HepG2 (cell line): ENCODE data around the gene PRR36. TPM values are rescaled to one million over a fixed set of nuclear protein-coding genes. Genes with fewer than 3 reads are reported as not detected.

ENCODE experiments used
- CCAR2 ChIP-seq: fragments of 200-400 bp; formaldehyde crosslinking; optimal IDR thresholded peaks from 2 replicates; pipeline ENCODE3; 2018; ENCODE audit warnings: low read depth, mild to moderate bottlenecking, low read length, moderate library complexity
- HDAC6 ChIP-seq: fragments of 200-600 bp; sonication (generic); IDR thresholded peaks from 2 replicates; pipeline ENCODE4 v1.7.0; 2017; ENCODE audit warnings: mild to moderate bottlenecking, antibody characterized with exemption, low read length, low read depth
- HNRNPH1 ChIP-seq: fragments of 200-400 bp; formaldehyde crosslinking; optimal IDR thresholded peaks from 2 replicates; pipeline ENCODE3; 2017; ENCODE audit warnings: mild to moderate bottlenecking, low read depth, low read length
- KAT8 ChIP-seq: IDR thresholded peaks from 2 replicates; pipeline ENCODE4 v1.6.1; 2016; ENCODE audit warnings: missing genetic modification reagents, missing compliant biosample characterization
- MTF1 ChIP-seq: sonication (generic); formaldehyde crosslinking; IDR thresholded peaks from 2 replicates; pipeline ENCODE4 v1.5.0; 2020; ENCODE audit warnings: missing genetic modification reagents
- SAP130 ChIP-seq: IDR thresholded peaks from 2 replicates; pipeline ENCODE4 v1.6.1; 2016; ENCODE audit warnings: low read depth
- SOX5 ChIP-seq: IDR thresholded peaks from 2 replicates; pipeline ENCODE4 v1.6.1; 2016; ENCODE audit warnings: borderline replicate concordance
- ZBTB38 ChIP-seq: sonication (generic); formaldehyde crosslinking; IDR thresholded peaks from 2 replicates; pipeline ENCODE4 v1.5.1; 2020; ENCODE audit warnings: mild to moderate bottlenecking, missing genetic modification reagents
- ZNF543 ChIP-seq: sonication (generic); formaldehyde crosslinking; IDR thresholded peaks from 2 replicates; pipeline ENCODE4 v1.4.0; 2020; ENCODE audit warnings: mild to moderate bottlenecking, missing genetic modification reagents
- polyA plus RNA-seq, 8 experiments: library from polyadenylated mRNA; depleted of rRNA in 3 of 8; stranded (reverse) in 7 of 8; unstranded in 1 of 8; fragments of >200 nt; fragmentation: Illumina TruSeq in 4 of 8; extraction: Trizol in 4 of 8; gene quantifications; 2 replicates each; pipeline versions ENCODE4 v1.2.1 to v1.2.3, GENCODE V29; 2011 to 2016; ENCODE audit warnings: low read depth in 4 of 8, missing spikeins in 1 of 8, mixed read lengths in 1 of 8; ENCODE audit not compliant: insufficient read depth in 1 of 8
- total RNA-seq, 5 experiments: library from RNA; depleted of rRNA; stranded (reverse); fragments of >200 nt; fragmentation: Illumina TruSeq; extraction: Trizol; gene quantifications; 2 replicates each; pipeline ENCODE4 v1.2.3, GENCODE V29; 2016; ENCODE audit warnings: low read depth in 1 of 5
- TF ChIP-seq, protein P1 (sequence below): sonication (generic); formaldehyde crosslinking; IDR thresholded peaks from 2 replicates; pipeline ENCODE4 v1.4.0; 2020; ENCODE audit warnings: missing genetic modification reagents
- TF ChIP-seq, protein P2 (sequence below): sonication (generic); formaldehyde crosslinking; IDR thresholded peaks from 2 replicates; pipeline ENCODE4 v1.8.1; 2023; ENCODE audit warnings: mild to moderate bottlenecking, missing genetic modification reagents, borderline replicate concordance
- TF ChIP-seq, protein P3 (sequence below): sonication (generic); formaldehyde crosslinking; conservative IDR thresholded peaks from 2 replicates; pipeline ENCODE4 v1.4.0; 2020; ENCODE audit warnings: missing genetic modification reagents
- TF ChIP-seq, protein P4 (sequence below): sonication (generic); formaldehyde crosslinking; IDR thresholded peaks from 2 replicates; pipeline ENCODE4 v1.9.0; 2021; ENCODE audit warnings: missing genetic modification reagents, mild to moderate bottlenecking, borderline replicate concordance
- TF ChIP-seq, protein P5 (sequence below): IDR thresholded peaks from 2 replicates; pipeline ENCODE4 v1.4.0; 2020; ENCODE audit warnings: mild to moderate bottlenecking, missing genetic modification reagents

The PRR36 gene
- total and polyA plus RNA-seq, 2 of the 13 experiments (the other 11 are each of a cell fraction or from before 2014, with no cell fraction given): 0.07 to 0.17 TPM

DNA sequence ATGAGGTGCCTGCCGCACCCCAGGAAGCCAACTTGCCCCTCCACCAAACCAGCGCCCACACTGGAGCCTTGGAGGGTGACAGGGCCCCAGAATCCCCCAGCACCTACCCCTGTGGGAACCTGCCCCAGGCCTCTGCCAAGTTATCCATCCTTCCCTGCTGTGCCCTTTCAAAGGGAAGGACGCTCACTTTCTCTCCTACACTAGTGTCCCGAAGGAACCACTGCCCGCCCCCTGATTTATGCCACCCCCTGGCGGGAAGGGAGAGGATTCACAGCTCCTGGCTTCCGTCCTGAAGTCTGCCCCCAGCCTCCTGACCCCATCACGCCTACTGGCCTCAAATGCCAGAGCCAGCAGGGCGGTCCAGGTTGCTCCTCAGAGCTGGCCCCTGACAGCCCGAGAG is 42.7 kb downstream of the PRR36 start (continued):
- TF ChIP-seq, protein P1, sequence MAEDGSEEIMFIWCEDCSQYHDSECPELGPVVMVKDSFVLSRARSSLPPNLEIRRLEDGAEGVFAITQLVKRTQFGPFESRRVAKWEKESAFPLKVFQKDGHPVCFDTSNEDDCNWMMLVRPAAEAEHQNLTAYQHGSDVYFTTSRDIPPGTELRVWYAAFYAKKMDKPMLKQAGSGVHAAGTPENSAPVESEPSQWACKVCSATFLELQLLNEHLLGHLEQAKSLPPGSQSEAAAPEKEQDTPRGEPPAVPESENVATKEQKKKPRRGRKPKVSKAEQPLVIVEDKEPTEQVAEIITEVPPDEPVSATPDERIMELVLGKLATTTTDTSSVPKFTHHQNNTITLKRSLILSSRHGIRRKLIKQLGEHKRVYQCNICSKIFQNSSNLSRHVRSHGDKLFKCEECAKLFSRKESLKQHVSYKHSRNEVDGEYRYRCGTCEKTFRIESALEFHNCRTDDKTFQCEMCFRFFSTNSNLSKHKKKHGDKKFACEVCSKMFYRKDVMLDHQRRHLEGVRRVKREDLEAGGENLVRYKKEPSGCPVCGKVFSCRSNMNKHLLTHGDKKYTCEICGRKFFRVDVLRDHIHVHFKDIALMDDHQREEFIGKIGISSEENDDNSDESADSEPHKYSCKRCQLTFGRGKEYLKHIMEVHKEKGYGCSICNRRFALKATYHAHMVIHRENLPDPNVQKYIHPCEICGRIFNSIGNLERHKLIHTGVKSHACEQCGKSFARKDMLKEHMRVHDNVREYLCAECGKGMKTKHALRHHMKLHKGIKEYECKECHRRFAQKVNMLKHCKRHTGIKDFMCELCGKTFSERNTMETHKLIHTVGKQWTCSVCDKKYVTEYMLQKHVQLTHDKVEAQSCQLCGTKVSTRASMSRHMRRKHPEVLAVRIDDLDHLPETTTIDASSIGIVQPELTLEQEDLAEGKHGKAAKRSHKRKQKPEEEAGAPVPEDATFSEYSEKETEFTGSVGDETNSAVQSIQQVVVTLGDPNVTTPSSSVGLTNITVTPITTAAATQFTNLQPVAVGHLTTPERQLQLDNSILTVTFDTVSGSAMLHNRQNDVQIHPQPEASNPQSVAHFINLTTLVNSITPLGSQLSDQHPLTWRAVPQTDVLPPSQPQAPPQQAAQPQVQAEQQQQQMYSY (CRISPR knock-in tag): no peak
- TF ChIP-seq HDAC6 (no peak), ZBTB38 (CRISPR knock-in tag) (no peak), KAT8 (CRISPR knock-in tag) (0 out of 2 replicates have a peak, but pooled peaks have one; percentile 17), SAP130 (CRISPR knock-in tag) (peak; percentile 38; the same call in 1 of the 2 replicates), MTF1 (no peak), SOX5 (CRISPR knock-in tag) (no peak), ZNF543 (CRISPR knock-in tag) (no peak), HNRNPH1 (no peak), CCAR2 (no peak)
- TF ChIP-seq, protein P2, sequence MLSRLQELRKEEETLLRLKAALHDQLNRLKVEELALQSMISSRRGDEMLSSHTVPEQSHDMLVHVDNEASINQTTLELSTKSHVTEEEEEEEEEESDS (CRISPR knock-in tag): no peak
- TF ChIP-seq, protein P3, sequence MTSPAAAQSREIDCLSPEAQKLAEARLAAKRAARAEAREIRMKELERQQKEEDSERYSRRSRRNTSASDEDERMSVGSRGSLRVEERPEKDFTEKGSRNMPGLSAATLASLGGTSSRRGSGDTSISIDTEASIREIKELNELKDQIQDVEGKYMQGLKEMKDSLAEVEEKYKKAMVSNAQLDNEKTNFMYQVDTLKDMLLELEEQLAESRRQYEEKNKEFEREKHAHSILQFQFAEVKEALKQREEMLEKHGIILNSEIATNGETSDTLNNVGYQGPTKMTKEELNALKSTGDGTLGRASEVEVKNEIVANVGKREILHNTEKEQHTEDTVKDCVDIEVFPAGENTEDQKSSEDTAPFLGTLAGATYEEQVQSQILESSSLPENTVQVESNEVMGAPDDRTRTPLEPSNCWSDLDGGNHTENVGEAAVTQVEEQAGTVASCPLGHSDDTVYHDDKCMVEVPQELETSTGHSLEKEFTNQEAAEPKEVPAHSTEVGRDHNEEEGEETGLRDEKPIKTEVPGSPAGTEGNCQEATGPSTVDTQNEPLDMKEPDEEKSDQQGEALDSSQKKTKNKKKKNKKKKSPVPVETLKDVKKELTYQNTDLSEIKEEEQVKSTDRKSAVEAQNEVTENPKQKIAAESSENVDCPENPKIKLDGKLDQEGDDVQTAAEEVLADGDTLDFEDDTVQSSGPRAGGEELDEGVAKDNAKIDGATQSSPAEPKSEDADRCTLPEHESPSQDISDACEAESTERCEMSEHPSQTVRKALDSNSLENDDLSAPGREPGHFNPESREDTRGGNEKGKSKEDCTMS (CRISPR knock-in tag): no peak
- TF ChIP-seq, protein P4, sequence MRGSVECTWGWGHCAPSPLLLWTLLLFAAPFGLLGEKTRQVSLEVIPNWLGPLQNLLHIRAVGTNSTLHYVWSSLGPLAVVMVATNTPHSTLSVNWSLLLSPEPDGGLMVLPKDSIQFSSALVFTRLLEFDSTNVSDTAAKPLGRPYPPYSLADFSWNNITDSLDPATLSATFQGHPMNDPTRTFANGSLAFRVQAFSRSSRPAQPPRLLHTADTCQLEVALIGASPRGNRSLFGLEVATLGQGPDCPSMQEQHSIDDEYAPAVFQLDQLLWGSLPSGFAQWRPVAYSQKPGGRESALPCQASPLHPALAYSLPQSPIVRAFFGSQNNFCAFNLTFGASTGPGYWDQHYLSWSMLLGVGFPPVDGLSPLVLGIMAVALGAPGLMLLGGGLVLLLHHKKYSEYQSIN (CRISPR knock-in tag): no peak
- TF ChIP-seq, protein P5, sequence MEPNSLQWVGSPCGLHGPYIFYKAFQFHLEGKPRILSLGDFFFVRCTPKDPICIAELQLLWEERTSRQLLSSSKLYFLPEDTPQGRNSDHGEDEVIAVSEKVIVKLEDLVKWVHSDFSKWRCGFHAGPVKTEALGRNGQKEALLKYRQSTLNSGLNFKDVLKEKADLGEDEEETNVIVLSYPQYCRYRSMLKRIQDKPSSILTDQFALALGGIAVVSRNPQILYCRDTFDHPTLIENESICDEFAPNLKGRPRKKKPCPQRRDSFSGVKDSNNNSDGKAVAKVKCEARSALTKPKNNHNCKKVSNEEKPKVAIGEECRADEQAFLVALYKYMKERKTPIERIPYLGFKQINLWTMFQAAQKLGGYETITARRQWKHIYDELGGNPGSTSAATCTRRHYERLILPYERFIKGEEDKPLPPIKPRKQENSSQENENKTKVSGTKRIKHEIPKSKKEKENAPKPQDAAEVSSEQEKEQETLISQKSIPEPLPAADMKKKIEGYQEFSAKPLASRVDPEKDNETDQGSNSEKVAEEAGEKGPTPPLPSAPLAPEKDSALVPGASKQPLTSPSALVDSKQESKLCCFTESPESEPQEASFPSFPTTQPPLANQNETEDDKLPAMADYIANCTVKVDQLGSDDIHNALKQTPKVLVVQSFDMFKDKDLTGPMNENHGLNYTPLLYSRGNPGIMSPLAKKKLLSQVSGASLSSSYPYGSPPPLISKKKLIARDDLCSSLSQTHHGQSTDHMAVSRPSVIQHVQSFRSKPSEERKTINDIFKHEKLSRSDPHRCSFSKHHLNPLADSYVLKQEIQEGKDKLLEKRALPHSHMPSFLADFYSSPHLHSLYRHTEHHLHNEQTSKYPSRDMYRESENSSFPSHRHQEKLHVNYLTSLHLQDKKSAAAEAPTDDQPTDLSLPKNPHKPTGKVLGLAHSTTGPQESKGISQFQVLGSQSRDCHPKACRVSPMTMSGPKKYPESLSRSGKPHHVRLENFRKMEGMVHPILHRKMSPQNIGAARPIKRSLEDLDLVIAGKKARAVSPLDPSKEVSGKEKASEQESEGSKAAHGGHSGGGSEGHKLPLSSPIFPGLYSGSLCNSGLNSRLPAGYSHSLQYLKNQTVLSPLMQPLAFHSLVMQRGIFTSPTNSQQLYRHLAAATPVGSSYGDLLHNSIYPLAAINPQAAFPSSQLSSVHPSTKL (CRISPR knock-in tag): 0 out of 2 replicates have a peak, but pooled peaks have one; percentile 11
